Mesenchymal stem cell (in vitro differentiated cells and primary cell): Measurements from ENCODE around the gene CASQ1.

Experiments used
- DNase-seq: peaks from one replicate; pipeline ENCODE4 v3.0.0-alpha.2; 2013
- H2AFZ ChIP-seq: one replicate; pipeline ENCODE4 v1.6.1; 2013; ENCODE audit warnings: low read depth, mild to moderate bottlenecking, control low read depth, inconsistent platforms, low read length, moderate library complexity
- H2AK5ac ChIP-seq: 2 replicates; pipeline ENCODE4 v1.6.1; 2013; ENCODE audit warnings: low read length, moderate library complexity, mild to moderate bottlenecking, inconsistent platforms; ENCODE audit not compliant: severe bottlenecking
- H2BK120ac ChIP-seq: one replicate; pipeline ENCODE4 v1.6.1; 2013; ENCODE audit warnings: low read depth, mild to moderate bottlenecking, inconsistent platforms, low read length, moderate library complexity
- H2BK12ac ChIP-seq, 2 experiments: one replicate each; pipeline ENCODE4 v1.6.1; 2013; ENCODE audit warnings: inconsistent platforms in 2 of 2, low read length in 2 of 2, mild to moderate bottlenecking in 2 of 2, moderate library complexity in 2 of 2, control low read depth in 1 of 2
- H2BK15ac ChIP-seq: one replicate; pipeline ENCODE4 v1.6.1; 2013; ENCODE audit warnings: mild to moderate bottlenecking, low read depth, inconsistent platforms; ENCODE audit not compliant: poor library complexity, severe bottlenecking
- H2BK5ac ChIP-seq: 2 replicates; pipeline ENCODE4 v1.6.1; 2013; ENCODE audit warnings: low read depth, mild to moderate bottlenecking, low read length, control low read depth, inconsistent platforms; ENCODE audit not compliant: poor library complexity, severe bottlenecking
- H3K14ac ChIP-seq, 2 experiments: one replicate each; pipeline ENCODE4 v1.6.1; 2013; ENCODE audit warnings: inconsistent platforms in 2 of 2, low read length in 2 of 2, control low read depth in 1 of 2, mild to moderate bottlenecking in 1 of 2, moderate library complexity in 1 of 2
- H3K18ac ChIP-seq, 2 experiments: one replicate each; pipeline ENCODE4 v1.6.1; 2013; ENCODE audit warnings: inconsistent platforms in 2 of 2, low read length in 2 of 2, control low read depth in 1 of 2, low read depth in 1 of 2, mild to moderate bottlenecking in 1 of 2
- H3K23ac ChIP-seq, 2 experiments: one replicate each; pipeline ENCODE4 v1.6.1; 2013; ENCODE audit warnings: inconsistent platforms in 2 of 2, low read length in 2 of 2, mild to moderate bottlenecking in 2 of 2, moderate library complexity in 2 of 2, control low read depth in 1 of 2
- H3K27ac ChIP-seq: 2 replicates; pipeline ENCODE4 v1.5.1; 2013; ENCODE audit warnings: mild to moderate bottlenecking, moderate library complexity, low read length, control low read depth, inconsistent platforms; ENCODE audit not compliant: poor library complexity, severe bottlenecking
- H3K27me3 ChIP-seq, 2 experiments: 2 replicates each; pipeline versions ENCODE4 v1.6.1 to v1.7.0; 2013; ENCODE audit warnings: low read length in 2 of 2, mild to moderate bottlenecking in 2 of 2, moderate library complexity in 2 of 2, control low read depth in 1 of 2, inconsistent platforms in 1 of 2; ENCODE audit not compliant: control insufficient read depth in 1 of 2, insufficient read depth in 1 of 2
- H3K36me3 ChIP-seq, 2 experiments: 2 replicates each; pipeline versions ENCODE4 v1.6.1 to v1.7.0; 2013; ENCODE audit warnings: low read length in 2 of 2, control low read depth in 1 of 2, inconsistent platforms in 1 of 2, low read depth in 1 of 2, mild to moderate bottlenecking in 1 of 2; ENCODE audit not compliant: insufficient read depth in 2 of 2, control insufficient read depth in 1 of 2
- H3K4ac ChIP-seq, 2 experiments: one replicate each; pipeline ENCODE4 v1.6.1; 2013; ENCODE audit warnings: inconsistent platforms in 2 of 2, low read length in 2 of 2, mild to moderate bottlenecking in 2 of 2, moderate library complexity in 2 of 2, control low read depth in 1 of 2, low read depth in 1 of 2
- H3K4me1 ChIP-seq: 2 replicates; pipeline ENCODE4 v1.6.1; 2013; ENCODE audit warnings: low read depth, low read length, control low read depth; ENCODE audit not compliant: control insufficient read depth, insufficient read depth
- H3K4me2 ChIP-seq: 2 replicates; pipeline ENCODE4 v1.6.1; 2013; ENCODE audit warnings: low read length, mild to moderate bottlenecking, inconsistent platforms; ENCODE audit not compliant: poor library complexity, severe bottlenecking
- H3K4me3 ChIP-seq, 2 experiments: 2 replicates each; pipeline versions ENCODE4 v1.5.1 to v1.7.0; 2013; ENCODE audit warnings: low read length in 2 of 2, mild to moderate bottlenecking in 2 of 2, control low read depth in 1 of 2, low read depth in 1 of 2; ENCODE audit not compliant: insufficient read depth in 1 of 2
- H3K79me1 ChIP-seq: replicated peaks from 2 replicates; pipeline ENCODE4 v1.6.1; 2013; ENCODE audit warnings: mild to moderate bottlenecking, control low read depth, low read length, inconsistent platforms; ENCODE audit not compliant: poor library complexity, severe bottlenecking
- H3K9ac ChIP-seq: 2 replicates; pipeline ENCODE4 v1.7.0; 2013; ENCODE audit warnings: mild to moderate bottlenecking, low read length, moderate library complexity
- H3K9me3 ChIP-seq: 2 replicates; pipeline ENCODE4 v1.7.0; 2013; ENCODE audit warnings: mild to moderate bottlenecking, low read length; ENCODE audit not compliant: control insufficient read depth
- H4K8ac ChIP-seq: one replicate; pipeline ENCODE4 v1.6.1; 2013; ENCODE audit warnings: inconsistent platforms, mild to moderate bottlenecking, low read length, moderate library complexity
- H4K91ac ChIP-seq: one replicate; pipeline ENCODE4 v1.6.1; 2013; ENCODE audit warnings: mild to moderate bottlenecking, low read length, inconsistent platforms
- WGBS: methylation state at CpG from one replicate; pipeline ENCODE4 v1.1.7; 2013; ENCODE audit warnings: mixed read lengths; 5-methylcytosine and 5-hydroxymethylcytosine counted together

The CASQ1 gene

DNA sequence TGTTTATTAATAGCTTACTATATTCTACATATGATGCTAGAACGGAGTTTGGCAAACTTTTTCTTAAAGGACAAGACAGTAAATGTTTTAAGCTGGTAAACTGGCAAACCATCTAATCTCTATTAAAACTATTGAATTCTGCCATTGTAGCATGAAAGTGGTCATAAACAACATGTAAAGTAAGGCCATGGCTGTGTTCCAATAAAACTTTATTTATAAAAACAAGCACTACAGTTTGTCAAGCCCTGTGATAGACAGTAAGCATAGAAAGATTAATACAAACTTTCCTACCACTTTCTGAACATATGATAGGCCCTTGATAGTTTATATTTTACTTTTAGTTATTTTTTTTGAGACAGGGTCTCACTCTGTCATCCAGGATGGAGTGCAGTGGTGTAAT, 37.2 kb downstream of the CASQ1 start:
- no peak overlapping the region for H2AK5ac ChIP-seq
- H3K18ac ChIP-seq, result no peak overlapping the region

GRCh38 chr1:160228431-160228830, 38.1 kb downstream of the CASQ1 start:
- Histone ChIP-seq H3K4me3 (no peak overlapping the region), H3K4ac (no peak overlapping the region)

More for the DNA sequence above, 37.2 kb downstream of the CASQ1 start:
- Histone ChIP-seq H2BK15ac (no peak overlapping the region), H3K4me3 (no peak overlapping the region), H3K27me3 (no peaks in the 10 kb centered on the region), H3K23ac (no peak overlapping the region), H3K14ac (no peak overlapping the region), H4K8ac (no peak overlapping the region), H3K4ac (no peak overlapping the region), H3K27ac (no peak overlapping the region), H2AFZ (no peak overlapping the region), H3K9me3 (no peaks in the 10 kb centered on the region), H2BK120ac (no peak overlapping the region), H3K4me1 (no peaks in the 10 kb centered on the region), H3K4me2 (no peak overlapping the region), H3K79me1 (peaks cover 8% of the 10 kb centered on the region), H2BK5ac (no peak overlapping the region), H2BK12ac (no peak overlapping the region), H3K36me3 (peaks cover 42 to 94% of the 10 kb centered on the region in 2 experiments), H4K91ac (no peak overlapping the region), H3K9ac (no peak overlapping the region)
- no peak for DNase-seq
- WGBS, result no CpG with 5 or more reads among the region's 1 CpG

GRCh38 chr1:160232911-160233310, 42.5 kb downstream of the CASQ1 start:
- H3K9me3 ChIP-seq, result no peaks in the 10 kb centered on the region
- no peak overlapping the region for H3K27ac ChIP-seq
- H2BK15ac ChIP-seq, result no peak overlapping the region
- no peak overlapping the region for H4K91ac ChIP-seq
- no peak overlapping the region for H3K4ac ChIP-seq
- H2BK12ac ChIP-seq, result no peak overlapping the region
- H3K27me3 ChIP-seq, result no peaks in the 10 kb centered on the region
- no peak overlapping the region for H2AFZ ChIP-seq
- no peak overlapping the region for H4K8ac ChIP-seq
- no peak overlapping the region for H3K14ac ChIP-seq
- no peak overlapping the region for H3K9ac ChIP-seq
- H3K36me3 ChIP-seq, result peaks cover 28 to 93% of the 10 kb centered on the region in 2 experiments
- H3K4me2 ChIP-seq, result no peak overlapping the region
- H2BK120ac ChIP-seq, result no peak overlapping the region
- no peaks in the 10 kb centered on the region for H3K4me1 ChIP-seq
- no peak overlapping the region for H2BK5ac ChIP-seq
- H3K4me3 ChIP-seq, result no peak overlapping the region
- no peak overlapping the region for H3K18ac ChIP-seq
- no peak for DNase-seq
- no peak overlapping the region for H2AK5ac ChIP-seq
- no peak overlapping the region for H3K23ac ChIP-seq
- H3K79me1 ChIP-seq, result peaks cover 7% of the 10 kb centered on the region

More at GRCh38 chr1:160228431-160228830, 38.1 kb downstream of the CASQ1 start:
- no peak overlapping the region for H3K27ac ChIP-seq
- H4K8ac ChIP-seq, result no peak overlapping the region
- no peak overlapping the region for H2BK15ac ChIP-seq
- peaks cover 8% of the 10 kb centered on the region for H3K79me1 ChIP-seq
- H3K23ac ChIP-seq, result no peak overlapping the region
- H2AFZ ChIP-seq, result no peak overlapping the region
- H3K36me3 ChIP-seq, result peaks cover 43 to 93% of the 10 kb centered on the region in 2 experiments
- H3K14ac ChIP-seq, result no peak overlapping the region
- no peak overlapping the region for H2BK12ac ChIP-seq
- H3K9ac ChIP-seq, result no peak overlapping the region
- H2AK5ac ChIP-seq, result no peak overlapping the region
- H2BK5ac ChIP-seq, result no peak overlapping the region
- no peaks in the 10 kb centered on the region for H3K4me1 ChIP-seq
- no peak overlapping the region for H2BK120ac ChIP-seq
- H3K9me3 ChIP-seq, result no peaks in the 10 kb centered on the region
- no peak overlapping the region for H3K4me2 ChIP-seq
- H3K18ac ChIP-seq, result no peak overlapping the region
- no peak overlapping the region for H4K91ac ChIP-seq
- no peaks in the 10 kb centered on the region for H3K27me3 ChIP-seq
- no peak for DNase-seq

DNA sequence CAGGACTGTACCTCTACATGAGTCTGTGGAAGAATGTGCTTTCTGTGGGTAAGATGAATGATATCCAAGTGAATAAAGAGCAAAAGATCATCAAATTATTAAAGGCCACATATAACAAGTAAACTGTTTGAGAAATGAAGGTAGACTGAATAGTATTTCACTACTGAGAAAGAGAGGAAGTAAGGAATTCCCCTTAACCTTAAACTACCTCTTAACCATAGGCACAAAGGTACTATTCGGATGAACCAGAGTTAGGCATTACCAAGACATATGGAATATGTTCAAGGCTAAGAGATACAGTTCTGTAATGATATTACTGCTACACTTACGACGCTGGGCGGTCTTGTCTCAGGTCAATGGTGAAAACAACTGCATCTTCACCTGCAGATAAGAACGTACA, 46.4 kb downstream of the CASQ1 start:
- no peak overlapping the region for H2AK5ac ChIP-seq
- no peaks in the 10 kb centered on the region for H3K9me3 ChIP-seq
- H3K4me1 ChIP-seq, result no peaks in the 10 kb centered on the region
- H3K14ac ChIP-seq, result no peak overlapping the region
- no peak overlapping the region for H2BK15ac ChIP-seq
- peaks cover 30 to 93% of the 10 kb centered on the region in 2 experiments for H3K36me3 ChIP-seq
- H3K23ac ChIP-seq, result no peak overlapping the region
- H4K8ac ChIP-seq, result no peak overlapping the region
- no peak overlapping the region for H3K4me2 ChIP-seq
- WGBS, result 96% methylated on average over 5 of the region's 5 CpGs
- no peak overlapping the region for H2BK5ac ChIP-seq
- H3K27me3 ChIP-seq, result no peaks in the 10 kb centered on the region
- H3K4me3 ChIP-seq, result no peak overlapping the region
- H3K79me1 ChIP-seq, result peaks cover 20% of the 10 kb centered on the region
- H3K18ac ChIP-seq, result no peak overlapping the region
- H4K91ac ChIP-seq, result no peak overlapping the region
- no peak overlapping the region for H3K9ac ChIP-seq
- H2BK12ac ChIP-seq, result no peak overlapping the region
- no peak for DNase-seq
- H2AFZ ChIP-seq, result no peak overlapping the region
- H3K27ac ChIP-seq, result no peak overlapping the region
- no peak overlapping the region for H2BK120ac ChIP-seq
- no peak overlapping the region for H3K4ac ChIP-seq
